Karpas-422 (cell line): ENCODE results near the gene DDX59. TPM values are rescaled to one million over a fixed set of nuclear protein-coding genes. Genes with fewer than 3 reads are reported as not detected.

Source experiments
- DNase-seq: peaks from one replicate; pipeline ENCODE4 v3.0.0-alpha.2; 2015
- H2AFZ ChIP-seq: fragments of 200-600 bp; sonication (generic); 2 replicates; pipeline ENCODE4 v1.6.1; 2014; ENCODE audit warnings: antibody characterized with exemption, low read length, mixed read lengths
- H3K27ac ChIP-seq: fragments of 200-600 bp; sonication (generic); 2 replicates; pipeline ENCODE4 v1.5.1; 2014; ENCODE audit warnings: mild to moderate bottlenecking, low read length, moderate library complexity
- H3K27me3 ChIP-seq: fragments of 200-600 bp; sonication (generic); 2 replicates; pipeline ENCODE4 v1.6.1; 2014; ENCODE audit warnings: low read length, mixed read lengths
- H3K36me3 ChIP-seq: fragments of 200-600 bp; sonication (generic); 2 replicates; pipeline ENCODE4 v1.6.1; 2014; ENCODE audit warnings: low read length, mixed read lengths; ENCODE audit not compliant: insufficient read depth
- H3K4me1 ChIP-seq: fragments of 200-600 bp; sonication (generic); 2 replicates; pipeline ENCODE4 v1.6.1; 2014; ENCODE audit warnings: mild to moderate bottlenecking, low read length, mixed read lengths
- H3K4me2 ChIP-seq: fragments of 200-600 bp; sonication (generic); 2 replicates; pipeline ENCODE4 v1.6.1; 2014; ENCODE audit warnings: low read length, low read depth, mild to moderate bottlenecking; ENCODE audit not compliant: poor library complexity, severe bottlenecking
- H3K4me3 ChIP-seq: fragments of 200-600 bp; sonication (generic); 2 replicates; pipeline ENCODE4 v1.5.1; 2014; ENCODE audit warnings: mild to moderate bottlenecking, antibody characterized with exemption, low read length, mixed read lengths
- H3K79me2 ChIP-seq: fragments of 200-600 bp; sonication (generic); 2 replicates; pipeline ENCODE4 v1.6.1; 2014; ENCODE audit warnings: mild to moderate bottlenecking, low read length, mixed read lengths
- H3K9ac ChIP-seq: fragments of 200-600 bp; sonication (generic); 2 replicates; pipeline ENCODE4 v1.6.0; 2014; ENCODE audit warnings: low read length
- H3K9me2 ChIP-seq: fragments of 200-600 bp; sonication (generic), shearing (Covaris generic); replicated peaks from 2 replicates; pipeline ENCODE4 v1.6.0; 2014; ENCODE audit warnings: mild to moderate bottlenecking, low read length, moderate library complexity; ENCODE audit not compliant: insufficient read depth
- H3K9me3 ChIP-seq: fragments of 300-700, 200-600 bp; sonication (generic); 2 replicates; pipeline ENCODE4 v1.6.1; 2014; ENCODE audit warnings: low read length, mixed read lengths
- H4K20me1 ChIP-seq: fragments of 200-600 bp; sonication (generic); 2 replicates; pipeline ENCODE4 v1.6.1; 2014; ENCODE audit warnings: mild to moderate bottlenecking, antibody characterized with exemption, low read length, low read depth; ENCODE audit not compliant: insufficient read depth
- total RNA-seq: library from RNA; depleted of rRNA; stranded (reverse); fragments of >200 nt; shearing (Covaris generic); gene quantifications from 2 replicates; pipeline ENCODE4 v1.2.3, GENCODE V29; 2014; ENCODE audit warnings: low replicate concordance; rRNA removed

The DDX59 gene
- total RNA-seq, 1 experiment from 2014 or later, result 60.8 TPM

DNA sequence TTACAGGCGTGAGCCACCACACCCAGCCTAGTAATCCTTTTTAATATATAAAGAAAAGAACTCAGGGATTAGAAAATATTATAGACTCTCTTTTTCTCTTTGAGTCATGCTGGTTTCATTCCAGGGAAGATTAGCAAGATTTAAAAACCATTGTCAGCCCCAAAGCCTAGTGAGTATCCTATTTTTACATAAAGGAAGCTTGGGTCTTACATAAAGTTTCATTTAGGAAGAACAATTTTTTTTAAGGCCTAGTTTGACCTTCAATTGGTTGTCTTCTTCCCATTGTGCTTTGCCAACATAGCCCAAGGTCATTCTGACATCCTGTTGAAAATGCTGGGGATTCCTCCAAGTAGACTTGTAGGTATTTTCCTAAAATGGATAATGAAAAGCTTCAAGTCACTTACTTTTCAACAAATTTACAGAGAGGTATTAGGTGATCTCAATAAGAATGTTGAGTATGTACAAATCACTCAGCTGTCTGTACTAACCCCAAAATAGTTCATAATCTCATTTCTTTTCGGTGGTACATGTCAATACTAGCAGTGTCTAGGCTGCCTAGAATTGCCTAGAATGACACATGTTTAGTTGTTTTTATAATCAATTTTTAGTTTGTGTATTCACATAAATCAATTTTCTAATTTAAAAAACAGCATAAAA, 44.9 kb downstream of the DDX59 start:
- Histone ChIP-seq H4K20me1 (no peaks in the 10 kb centered on the region), H3K4me2 (no peak overlapping the region), H3K9ac (no peak overlapping the region), H3K4me3 (no peak overlapping the region), H3K79me2 (peaks cover 7% of the 10 kb centered on the region), H3K4me1 (peaks cover 25% of the 10 kb centered on the region), H3K27ac (no peak overlapping the region), H2AFZ (0 out of 2 replicates have a peak overlapping the region, but pooled peaks have one; percentile 10), H3K27me3 (no peaks in the 10 kb centered on the region), H3K9me3 (no peaks in the 10 kb centered on the region), H3K9me2 (no peaks in the 10 kb centered on the region), H3K36me3 (no peaks in the 10 kb centered on the region)
- no peak for DNase-seq

- Histone ChIP-seq H3K9ac (peak within 1 kb of the TSS; percentile 76), H3K4me3 (peak within 1 kb of the TSS; percentile 83), H4K20me1 (no peaks in the 10 kb centered on the region), H3K27ac (peak within 1 kb of the TSS; percentile 72), H3K79me2 (peaks cover 23% of the 10 kb centered on the region), H3K4me1 (peaks cover 27% of the 10 kb centered on the region), H3K9me3 (no peaks in the 10 kb centered on the region), H3K36me3 (peaks cover 15% of the 10 kb centered on the region; the same call in 1 of the 2 replicates), H3K9me2 (no peaks in the 10 kb centered on the region), H2AFZ (peak within 1 kb of the TSS; percentile 78), H3K4me2 (peak within 1 kb of the TSS; percentile 94), H3K27me3 (no peaks in the 10 kb centered on the region)
- peak; percentile 98 for DNase-seq
These were observed 49.2 kb downstream of the DDX59 start, which contains the start of gene KIF14 for GRCh38 chr1:200620273-200621131. Gene KIF14 (minus strand): TSS chr1:200620751. CDS start chr1:200618723, 2,028 bp downstream.

DNA sequence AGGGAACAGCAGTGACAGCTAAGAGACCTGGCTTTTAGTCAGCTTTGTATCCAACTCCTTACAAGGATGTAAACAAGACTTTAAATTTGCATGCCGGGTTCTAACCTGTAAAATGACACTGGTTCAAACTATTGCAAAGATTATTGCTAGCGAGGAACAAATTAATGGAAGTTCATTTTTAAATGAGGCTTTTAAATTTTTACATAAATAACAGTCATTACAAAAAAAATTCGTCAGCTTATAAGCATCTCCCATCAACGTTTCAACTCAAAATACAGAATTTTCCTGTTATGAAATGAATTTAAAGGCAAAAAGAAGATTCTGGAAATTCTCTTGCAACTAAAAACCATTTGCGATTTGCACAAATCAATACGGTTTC, 49.8 kb downstream of the DDX59 start:
- peak; percentile 47 for DNase-seq
- H3K9ac ChIP-seq, result peak overlapping the region; percentile 76
- no peaks in the 10 kb centered on the region for H3K9me3 ChIP-seq
- H2AFZ ChIP-seq, result peak overlapping the region; percentile 19; the same call in 1 of the 2 replicates
- peak overlapping the region; percentile 94 for H3K4me2 ChIP-seq
- H3K4me3 ChIP-seq, result peak overlapping the region; percentile 83
- H3K79me2 ChIP-seq, result peaks cover 23% of the 10 kb centered on the region
- peaks cover 23% of the 10 kb centered on the region for H3K4me1 ChIP-seq
- H3K9me2 ChIP-seq, result no peaks in the 10 kb centered on the region
- no peaks in the 10 kb centered on the region for H4K20me1 ChIP-seq
- peaks cover 15% of the 10 kb centered on the region; the same call in 1 of the 2 replicates for H3K36me3 ChIP-seq
- no peaks in the 10 kb centered on the region for H3K27me3 ChIP-seq
- H3K27ac ChIP-seq, result peak overlapping the region; percentile 30; the same call in 1 of the 2 replicates

DNA sequence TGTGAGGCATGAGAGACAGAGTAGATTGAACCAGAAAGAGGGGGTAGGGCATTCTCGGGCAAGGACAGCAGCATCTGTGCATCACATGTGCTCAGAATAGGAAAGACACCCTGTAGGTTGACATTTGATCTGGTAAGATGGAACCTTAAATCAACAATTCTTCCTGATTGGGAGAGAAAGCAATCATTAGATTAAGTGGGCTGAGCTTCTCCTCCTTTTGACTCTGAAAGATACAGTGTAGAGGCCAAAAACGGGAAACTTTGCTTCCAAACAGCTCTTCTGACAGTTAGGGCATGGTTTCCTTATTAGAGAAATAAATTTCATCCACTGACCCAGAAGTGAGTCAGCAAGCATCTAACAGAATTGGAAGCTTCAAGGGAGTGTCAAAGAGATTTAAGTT, 58.9 kb downstream of the DDX59 start:
- peaks cover 8% of the 10 kb centered on the region for H3K4me1 ChIP-seq
- no peaks in the 10 kb centered on the region for H3K9me3 ChIP-seq
- H3K79me2 ChIP-seq, result 0 out of 2 replicates have a peak, but pooled peaks cover 3% of the 10 kb centered on the region
- H3K4me3 ChIP-seq, result no peak overlapping the region
- H3K4me2 ChIP-seq, result no peak overlapping the region
- H3K36me3 ChIP-seq, result peaks cover 31% of the 10 kb centered on the region
- H3K9ac ChIP-seq, result no peak overlapping the region
- no peak overlapping the region for H3K27ac ChIP-seq
- no peak for DNase-seq
- H3K27me3 ChIP-seq, result no peaks in the 10 kb centered on the region
- H2AFZ ChIP-seq, result no peak overlapping the region
- H4K20me1 ChIP-seq, result no peaks in the 10 kb centered on the region
- no peaks in the 10 kb centered on the region for H3K9me2 ChIP-seq

- Histone ChIP-seq H4K20me1 (no peaks in the 10 kb centered on the region), H3K9me3 (no peaks in the 10 kb centered on the region), H3K79me2 (no peaks in the 10 kb centered on the region), H3K4me3 (no peak overlapping the region), H3K9ac (no peak overlapping the region), H3K27ac (no peak overlapping the region), H3K4me2 (no peak overlapping the region), H3K36me3 (peaks cover 71% of the 10 kb centered on the region), H2AFZ (no peak overlapping the region), H3K27me3 (no peaks in the 10 kb centered on the region), H3K4me1 (no peaks in the 10 kb centered on the region), H3K9me2 (no peaks in the 10 kb centered on the region)
- DNase-seq, result no peak
These were observed 67.1 kb downstream of the DDX59 start for GRCh38 chr1:200602632-200603031.

Other genes with a start within 250 kb of the DDX59 start
- gene KIF14, start 49.2 kb downstream of the DDX59 start, total RNA-seq, result 12.4 and 15.2 TPM in 2 replicates
- gene CAMSAP2, start 69.0 kb upstream of the DDX59 start, total RNA-seq, result 29.4 and 56.5 TPM in 2 replicates
- gene GPR25, start 203.1 kb upstream of the DDX59 start, total RNA-seq, result not detected in 2 replicates
- not detected in 2 replicates for gene INAVA, start 225.0 kb upstream of the DDX59 start, total RNA-seq